ENCODE results near the gene THEMIS.
"Not testable (repeated sequence)": the region's sequence is repeated elsewhere in the genome, so short reads cannot be mapped to it uniquely, and the experiment has no call there.

Gene THEMIS

DNA sequence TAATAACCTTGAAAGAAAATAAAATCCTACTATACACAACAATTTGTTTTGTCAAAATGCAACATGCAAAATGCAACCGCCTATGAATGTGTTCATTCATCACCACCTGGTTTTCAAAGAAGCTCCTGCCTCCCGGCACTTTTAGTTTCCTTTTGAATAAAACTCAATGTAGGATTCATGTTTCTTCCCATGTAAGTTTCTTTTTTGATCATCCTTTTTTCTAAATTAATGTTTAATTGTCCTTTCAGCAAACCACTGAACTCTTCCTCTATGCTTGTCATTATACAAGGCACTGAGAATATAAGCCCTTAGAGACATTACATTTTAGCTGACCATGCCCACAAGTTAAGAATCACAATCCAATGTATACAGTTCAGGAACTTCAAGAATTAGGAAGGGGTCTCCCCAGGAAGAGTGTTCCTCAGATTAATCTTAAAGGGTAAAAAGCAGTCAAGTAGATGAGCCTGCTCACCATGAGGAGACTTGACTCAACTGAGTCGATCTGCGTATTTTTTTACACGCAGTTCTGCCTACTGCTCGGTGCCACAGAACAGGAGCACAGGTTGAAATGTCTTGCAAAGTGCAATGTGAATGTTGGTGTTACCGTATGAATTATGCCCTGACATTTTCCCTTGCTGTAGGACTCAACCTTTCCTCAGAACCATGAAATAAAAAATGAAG is 7.2 kb upstream of the THEMIS start:
- no peak for DNase-seq

- DNase-seq: no peak
These were observed 3.3 kb upstream of the THEMIS start for GRCh38 chr6:127904160-127904559.

DNA sequence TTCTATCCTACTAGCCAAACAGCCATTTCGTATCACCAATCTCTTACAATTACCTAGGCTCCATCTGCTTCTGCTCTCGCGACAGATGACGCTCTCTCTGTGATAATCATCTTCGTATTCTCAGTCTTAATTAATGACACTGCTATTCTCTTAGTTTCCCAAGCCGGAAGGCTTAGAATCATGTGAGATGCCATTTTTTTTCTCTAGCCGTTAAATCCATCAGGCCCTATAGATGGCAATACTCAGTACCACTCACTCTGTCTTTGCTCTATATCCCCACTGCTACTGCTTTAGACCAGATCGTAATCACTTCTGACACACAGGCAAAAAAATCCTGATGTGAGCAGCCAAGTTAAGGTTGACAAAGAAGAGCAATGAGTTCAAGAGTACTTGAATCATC is 2.1 kb upstream of the THEMIS start:
- no peak for DNase-seq

DNA sequence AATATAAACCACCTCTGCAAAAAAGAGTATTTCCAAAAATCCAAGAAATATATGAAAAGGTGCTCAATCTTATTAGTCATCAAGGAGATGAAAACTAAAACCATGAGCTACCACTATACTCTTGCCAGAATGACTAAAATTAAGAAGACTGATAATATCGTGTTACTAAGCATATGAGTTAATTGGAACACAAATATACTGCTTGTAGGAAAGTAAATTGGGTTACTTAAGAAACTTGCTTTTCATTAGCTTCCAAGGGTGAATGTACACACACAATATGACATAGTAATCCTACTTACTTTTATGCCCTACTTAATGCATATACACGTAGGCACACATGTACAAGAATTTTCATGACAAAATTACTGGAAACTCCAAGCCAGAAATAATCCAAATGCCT is 3.4 kb downstream of the THEMIS start:
- DNase-seq: no peak

DNA sequence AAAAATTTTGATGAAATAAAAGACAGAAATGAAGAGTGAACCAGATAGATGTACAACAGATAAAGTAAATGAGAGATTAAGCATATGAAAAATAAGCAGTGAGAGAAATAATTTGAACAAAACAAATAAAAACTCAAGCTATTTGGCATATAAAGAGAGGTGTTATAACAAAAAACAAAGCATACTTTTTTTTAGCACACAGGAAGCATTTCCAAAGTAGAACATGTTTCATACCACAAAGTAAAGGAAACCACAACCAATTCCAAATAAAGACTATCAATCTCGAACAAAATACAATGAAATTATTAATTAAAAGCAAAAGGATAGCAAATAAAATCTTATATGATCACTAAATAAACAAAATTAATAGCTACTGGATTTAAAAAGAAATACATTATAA is 6.8 kb downstream of the THEMIS start:
- DNase-seq: no peak

DNA sequence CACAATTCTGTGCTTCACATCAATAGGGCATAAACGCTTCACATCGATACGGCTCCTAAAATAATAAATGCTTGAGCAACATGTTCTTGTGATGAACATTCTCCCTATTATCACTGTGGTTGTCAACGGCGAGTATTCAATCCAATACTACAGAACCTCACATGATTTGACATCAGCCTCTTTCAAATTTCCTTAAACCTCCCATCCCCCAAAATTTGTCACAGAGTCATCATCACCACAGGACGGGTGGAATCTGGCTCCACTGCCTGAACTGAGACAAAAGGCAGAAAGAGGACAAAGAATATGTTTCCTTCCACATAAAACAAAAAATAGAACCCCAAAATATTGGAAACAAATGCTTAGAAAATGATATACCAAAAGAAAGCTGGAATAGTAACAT is 7.3 kb downstream of the THEMIS start:
- no peak for DNase-seq

DNA sequence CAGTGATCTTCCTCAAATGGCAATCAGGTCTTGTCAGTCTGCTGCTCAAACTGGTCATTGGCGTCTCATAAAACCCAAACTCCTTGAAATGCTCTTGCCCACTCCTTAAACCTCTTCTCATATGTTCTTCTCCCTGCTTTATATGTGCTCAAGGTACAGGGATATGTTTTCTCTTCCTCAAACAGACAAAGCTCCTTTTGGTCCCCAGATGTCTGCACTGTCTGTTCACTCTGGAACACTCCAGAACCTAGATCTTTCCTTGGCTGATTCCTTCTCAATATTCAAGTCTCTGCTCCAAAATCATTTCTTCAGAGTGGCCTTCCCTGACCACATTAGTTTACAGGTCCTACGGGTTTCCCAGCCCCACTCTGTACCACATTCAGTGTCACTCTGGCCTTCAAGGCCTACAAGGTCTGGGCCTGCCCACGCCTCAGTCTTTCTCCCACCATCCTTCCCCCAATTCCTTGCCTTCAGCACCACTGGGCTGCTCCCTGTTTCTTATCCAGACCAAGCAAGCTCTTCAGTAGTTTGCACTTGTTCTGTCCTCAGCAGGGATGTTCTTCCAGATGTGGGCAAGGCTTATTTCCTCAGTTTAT is 9.0 kb downstream of the THEMIS start:
- no peak for DNase-seq

DNA sequence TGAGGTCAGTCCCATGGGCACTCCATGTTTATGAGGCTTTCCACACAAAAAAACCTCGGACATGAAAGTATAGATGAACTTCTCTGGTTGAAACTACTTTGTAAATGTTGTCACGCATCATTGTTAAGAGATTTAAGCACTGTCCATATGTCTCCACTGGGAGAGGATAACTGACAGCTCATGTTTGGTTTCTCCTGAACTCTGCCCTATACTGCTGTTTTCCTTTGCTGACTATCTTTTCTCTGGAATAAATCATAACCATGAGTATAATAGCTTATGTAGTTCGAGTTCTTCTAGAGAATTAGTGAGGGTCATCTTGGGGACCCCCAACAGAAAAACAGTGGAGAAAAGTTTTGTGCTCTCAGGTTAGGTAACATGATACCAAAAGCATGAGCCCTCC is 14.3 kb downstream of the THEMIS start:
- DNase-seq: no peak

DNA sequence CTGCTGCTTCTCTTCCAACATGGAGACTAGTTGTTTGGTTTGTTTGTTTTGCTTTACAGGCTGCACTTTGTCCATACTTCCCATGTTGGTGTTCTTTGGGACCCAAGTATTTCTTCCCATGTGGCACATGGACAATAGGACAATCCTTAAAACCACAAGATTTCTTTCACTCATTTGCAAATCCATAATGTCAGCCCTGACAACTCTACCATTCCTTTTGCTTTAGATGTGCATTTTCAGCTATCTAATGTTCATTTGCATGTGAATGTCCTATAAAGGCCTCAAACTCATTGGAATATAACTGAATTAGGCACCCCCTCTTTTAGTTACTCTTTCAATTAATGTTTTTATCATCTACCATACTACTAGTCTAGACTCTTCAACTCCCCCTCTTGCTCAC is 16.7 kb downstream of the THEMIS start:
- no peak for DNase-seq

GRCh38 chr6:127881949-127882348 is 18.9 kb downstream of the THEMIS start:
- not testable (repeated sequence) for DNase-seq

DNA sequence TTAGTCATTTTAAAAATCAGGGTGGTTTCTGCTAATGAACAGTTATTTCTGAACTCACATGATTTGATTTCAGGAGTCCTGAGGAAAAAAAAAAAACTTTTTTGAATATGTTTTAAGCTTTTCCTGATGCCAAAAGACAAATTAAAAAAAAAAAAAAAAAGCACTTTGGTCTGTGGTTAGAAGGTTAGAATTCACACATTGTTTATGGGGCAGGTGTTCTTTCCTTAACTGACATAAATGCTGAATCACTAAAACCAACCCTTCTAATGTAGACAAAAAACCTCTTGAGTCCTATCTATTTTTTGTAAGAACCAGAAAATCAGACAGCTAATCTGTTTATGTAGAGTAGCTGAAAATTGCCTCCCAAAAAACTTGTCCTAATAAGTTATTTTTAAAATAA is 20.4 kb downstream of the THEMIS start:
- DNase-seq: no peak

- DNase-seq: no peak
These were observed 21.2 kb downstream of the THEMIS start for GRCh38 chr6:127879685-127880084.

GRCh38 chr6:127878115-127878514 is 22.7 kb downstream of the THEMIS start:
- DNase-seq: no peak

- no peak for DNase-seq
These were observed 23.6 kb downstream of the THEMIS start for GRCh38 chr6:127877231-127877630.

DNA sequence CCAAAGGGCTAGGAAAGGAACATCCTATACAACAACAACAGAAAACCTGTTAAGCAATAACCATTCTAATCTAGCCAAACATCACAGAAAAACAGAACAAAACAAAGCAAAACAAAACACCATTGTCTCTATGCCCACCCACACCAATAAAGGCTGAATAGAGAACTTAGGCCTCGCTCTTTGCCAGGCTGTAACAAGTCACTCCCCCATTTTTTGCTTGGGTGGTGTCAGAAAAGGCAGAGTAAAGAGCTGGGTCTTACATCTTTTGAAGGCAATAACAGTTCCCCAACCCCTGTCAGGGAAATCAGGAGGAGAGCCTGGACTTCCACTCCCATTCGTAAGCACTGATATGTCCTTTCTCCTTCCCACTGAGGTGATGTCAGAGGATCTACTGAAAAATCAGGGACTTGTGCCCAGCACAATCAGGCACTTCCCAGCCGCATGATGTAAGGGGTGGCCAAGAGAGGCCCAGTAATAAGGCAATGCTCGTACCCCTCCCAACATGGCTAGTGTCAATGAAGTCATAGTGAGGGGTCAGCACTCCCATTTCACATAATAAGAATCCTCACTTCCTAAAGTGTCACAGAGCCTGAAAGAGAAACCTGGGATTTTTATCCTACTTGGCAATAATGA is 31.0 kb downstream of the THEMIS start:
- no peak for DNase-seq

- no peak for DNase-seq
These were observed 31.7 kb downstream of the THEMIS start for GRCh38 chr6:127869183-127869582.

DNA sequence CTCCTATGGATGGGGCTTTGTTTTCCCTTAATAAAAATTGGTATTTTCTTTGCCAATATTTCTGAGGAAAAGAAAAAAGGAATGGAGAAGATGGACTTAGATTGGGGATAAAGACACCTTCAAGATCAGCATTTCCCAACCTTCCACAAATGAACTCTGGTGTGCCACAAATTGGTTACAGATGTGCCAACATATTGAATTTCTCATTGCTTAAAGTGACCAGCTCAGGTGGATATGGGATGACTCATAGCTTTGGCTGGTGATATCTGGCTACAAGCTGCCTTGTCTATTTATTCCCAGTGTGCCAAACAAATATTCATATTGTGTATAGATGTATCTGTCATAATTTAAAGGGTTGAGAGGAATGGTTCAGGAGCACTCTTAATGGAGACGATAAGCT is 32.5 kb downstream of the THEMIS start:
- no peak for DNase-seq

- DNase-seq: no peak
These were observed 34.1 kb downstream of the THEMIS start for GRCh38 chr6:127866766-127867165.

GRCh38 chr6:127865108-127865507 is 35.8 kb downstream of the THEMIS start:
- no peak for DNase-seq

DNA sequence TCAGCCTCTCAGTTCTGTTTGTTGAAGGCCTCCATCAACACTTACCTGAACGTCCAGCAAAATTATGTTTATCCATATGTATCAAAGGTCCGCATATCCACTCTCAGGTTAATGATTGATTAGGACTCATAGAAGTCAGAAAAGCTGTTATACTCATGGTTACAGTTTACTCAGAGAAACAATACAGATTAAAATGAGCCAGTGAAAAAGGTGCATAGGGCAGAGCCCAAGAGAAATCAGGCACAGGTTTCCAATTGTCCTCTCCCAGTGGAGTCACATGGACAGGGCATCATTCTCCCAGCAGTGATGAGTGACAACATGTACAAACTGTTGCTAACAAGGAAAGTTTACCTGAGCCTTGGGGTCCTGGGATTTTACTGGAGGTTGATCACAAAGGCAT is 36.2 kb downstream of the THEMIS start:
- DNase-seq: no peak

- DNase-seq: no peak
These were observed 40.1 kb downstream of the THEMIS start for GRCh38 chr6:127860723-127861122.

DNA sequence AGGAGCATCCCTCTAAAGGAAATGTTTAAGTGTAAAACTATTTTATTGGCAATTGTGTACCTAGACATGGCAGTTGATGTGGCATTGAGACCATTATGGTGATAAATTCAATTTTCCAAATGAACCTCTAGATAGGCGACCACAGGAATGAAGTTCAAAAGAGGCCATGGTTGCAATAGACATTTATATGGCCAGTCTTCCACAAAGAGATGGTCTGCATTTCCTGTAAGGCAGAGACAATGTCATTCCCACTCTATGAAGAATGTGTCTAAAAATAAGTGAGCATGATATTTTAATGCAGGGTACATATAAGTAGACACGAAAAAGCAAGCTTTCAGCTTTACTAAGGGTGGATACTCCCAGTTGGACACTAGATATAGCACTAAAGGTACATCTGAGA is 40.9 kb downstream of the THEMIS start:
- DNase-seq: no peak

DNA sequence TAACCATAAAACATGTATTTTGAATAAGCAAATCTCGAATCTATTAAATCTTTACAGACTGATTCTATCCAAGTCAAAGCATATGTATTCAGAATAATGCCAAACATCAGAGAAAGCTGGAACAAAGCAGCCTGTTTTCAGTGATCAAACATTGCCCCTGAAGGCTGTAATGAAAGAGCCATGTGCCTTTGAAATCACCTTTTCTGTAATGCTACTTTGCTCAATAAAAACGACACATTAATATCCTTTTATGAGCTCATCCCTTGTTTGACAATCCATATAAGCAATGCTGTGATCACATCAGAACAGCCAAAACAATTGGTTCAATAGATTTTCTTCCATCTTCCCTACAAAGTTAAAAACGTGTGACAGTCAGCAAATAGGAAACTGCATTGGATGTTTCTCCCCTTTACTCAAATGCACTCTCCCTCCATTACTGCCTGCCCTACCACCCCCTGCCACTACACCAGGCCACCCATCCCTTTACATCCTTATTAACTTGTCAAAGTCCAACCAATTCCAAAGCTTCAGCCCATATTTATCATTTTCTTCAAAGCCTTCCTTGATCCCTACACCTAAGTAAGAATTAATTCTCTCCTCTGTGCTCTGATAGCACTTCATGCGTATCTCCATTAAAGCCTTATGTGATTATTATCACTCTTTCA is 42.0 kb downstream of the THEMIS start:
- no peak for DNase-seq

DNA sequence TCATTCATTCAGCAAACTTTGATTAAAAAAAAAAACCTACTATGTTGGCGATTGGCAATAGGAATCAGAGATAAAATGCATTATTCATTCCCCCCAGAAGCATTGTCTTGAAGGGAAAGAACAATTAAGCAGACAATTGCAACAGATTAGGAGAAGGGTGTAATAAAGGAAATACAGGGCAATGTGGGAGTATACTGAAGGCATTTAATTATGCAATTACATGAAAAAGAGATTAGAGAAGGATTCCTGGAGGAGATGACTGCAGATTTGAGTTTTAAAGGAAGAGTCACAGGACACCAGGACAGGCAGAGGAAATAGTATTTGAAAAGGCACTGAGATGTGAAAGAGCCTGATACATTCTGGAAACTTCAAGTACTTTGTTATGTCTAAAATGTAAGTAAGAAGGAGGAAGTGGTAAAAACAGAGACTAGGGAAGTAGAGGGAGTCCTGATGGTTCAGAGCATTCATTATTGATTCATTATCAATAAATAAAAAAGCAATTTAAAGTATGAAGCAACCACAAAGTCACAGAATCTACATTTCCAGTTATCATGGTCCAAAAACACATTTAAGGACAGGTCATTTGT is 43.7 kb downstream of the THEMIS start:
- DNase-seq: no peak
